Gastroesophageal sphincter (tissue), 3 donors: ENCODE data around the gene VIPR2.

Experiments used
- CTCF ChIP-seq, 4 experiments: fragments of 200-600 bp in 2 of 4; fragments of 450-650 bp in 2 of 4; sonication (generic) in 1 of 4; IDR thresholded peaks; one replicate each; pipeline ENCODE4 v1.5.1; 2017 to 2019; ENCODE audit warnings: antibody characterized with exemption in 4 of 4, mild to moderate bottlenecking in 2 of 4, moderate library complexity in 2 of 4
- EP300 ChIP-seq: sonication (generic); formaldehyde crosslinking; IDR thresholded peaks from one replicate; pipeline ENCODE4 v1.6.1; 2017; ENCODE audit warnings: antibody characterized with exemption, mild to moderate bottlenecking
- POLR2A ChIP-seq, 2 donors: fragments of 450-650 bp; IDR thresholded peaks; one replicate each; pipeline ENCODE4 v1.6.1; 2017; ENCODE audit warnings: antibody characterized with exemption in 2 of 2, mild to moderate bottlenecking in 2 of 2, moderate library complexity in 1 of 2
- POLR2AphosphoS5 ChIP-seq: sonication (generic); formaldehyde crosslinking; IDR thresholded peaks from one replicate; pipeline ENCODE4 v1.6.1; 2017; ENCODE audit warnings: antibody characterized with exemption

DNA sequence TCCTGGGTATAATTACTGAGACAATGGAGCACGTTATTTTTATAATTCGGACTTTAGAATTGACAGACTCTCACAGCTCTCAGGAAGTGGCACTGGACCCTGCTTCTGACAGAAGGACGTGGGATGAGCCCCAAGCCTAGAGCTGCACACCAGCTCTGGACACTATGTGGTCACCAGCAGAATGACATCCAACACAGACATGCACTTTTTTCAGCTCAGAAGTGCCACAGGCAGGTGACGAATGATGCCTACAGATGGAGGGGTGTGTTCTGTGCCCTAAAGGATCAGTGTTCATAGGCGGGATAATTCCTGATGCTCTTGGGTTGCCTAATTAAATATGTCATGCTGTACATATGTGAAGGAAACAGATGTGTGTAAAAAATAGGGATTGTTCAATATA is 87.9 kb downstream of the VIPR2 start:
- TF ChIP-seq CTCF (IDR thresholded peaks at IDR 0.05): no peak
- TF ChIP-seq POLR2AphosphoS5: no peak
- TF ChIP-seq POLR2A (IDR thresholded peaks at IDR 0.05): no peak
- TF ChIP-seq EP300: no peak
